SH-SY5Y (cell line): ENCODE measurements around the gene OSBPL3.

ENCODE experiments used
- GATA2 ChIP-seq: IDR thresholded peaks from 2 replicates; pipeline ENCODE4 v1.6.1; 2011; ENCODE audit warnings: mild to moderate bottlenecking, low read depth, low read length
- GATA3 ChIP-seq: IDR thresholded peaks from 2 replicates; pipeline ENCODE4 v1.6.1; 2011; ENCODE audit warnings: low read depth, mild to moderate bottlenecking, low read length, moderate library complexity

The OSBPL3 gene

DNA sequence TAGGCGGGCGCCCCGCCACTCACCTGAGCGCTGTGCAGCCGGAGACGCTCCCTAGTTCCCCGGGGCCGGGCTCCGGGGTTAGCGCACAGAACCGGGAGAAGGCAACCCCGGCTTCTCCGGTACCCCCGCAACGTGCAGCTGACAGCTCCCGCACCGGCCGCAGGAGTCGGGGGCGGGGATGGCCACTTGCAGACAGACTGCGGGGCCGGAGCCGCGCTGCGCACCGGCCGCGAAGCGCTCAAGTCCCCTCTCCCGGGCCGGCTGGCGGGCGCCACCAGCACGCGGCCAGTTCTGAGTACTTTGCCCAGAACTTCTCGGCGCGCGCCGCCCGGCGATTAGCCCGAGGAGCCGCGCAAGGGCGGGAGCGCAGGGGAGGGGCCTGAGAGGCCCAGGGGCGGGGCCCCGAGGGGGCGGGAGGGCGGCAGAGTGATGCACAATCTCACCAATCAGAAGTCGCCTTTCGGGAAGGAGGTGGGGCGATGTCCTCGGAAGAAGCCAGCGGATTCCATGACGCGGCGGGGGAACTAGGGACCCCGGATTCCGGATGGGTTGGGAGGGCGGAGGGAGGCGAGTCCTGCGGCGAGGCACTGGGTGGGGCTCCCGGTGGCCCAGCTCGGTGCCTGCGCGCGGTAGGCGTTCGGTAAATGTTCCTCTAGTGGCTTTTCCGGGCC lies at the start of gene OSBPL3:
OSBPL3 (minus strand) TSS at position 316 of the 671 bp plus-strand sequence. CDS start 87,706 bp downstream, outside the sequence.
- TF ChIP-seq GATA3 (no peak), GATA2 (no peak)

GRCh38 chr7:25029075-25029474 lies 49.1 kb upstream of the OSBPL3 start:
- TF ChIP-seq GATA3 (no peak), GATA2 (no peak)

GRCh38 chr7:25028370-25029021 lies 48.5 kb upstream of the OSBPL3 start:
- TF ChIP-seq GATA2 (no peak), GATA3 (no peak)

- TF ChIP-seq GATA2 (no peak), GATA3 (no peak)
Observed at GRCh38 chr7:25026156-25026555, 46.2 kb upstream of the OSBPL3 start.

DNA sequence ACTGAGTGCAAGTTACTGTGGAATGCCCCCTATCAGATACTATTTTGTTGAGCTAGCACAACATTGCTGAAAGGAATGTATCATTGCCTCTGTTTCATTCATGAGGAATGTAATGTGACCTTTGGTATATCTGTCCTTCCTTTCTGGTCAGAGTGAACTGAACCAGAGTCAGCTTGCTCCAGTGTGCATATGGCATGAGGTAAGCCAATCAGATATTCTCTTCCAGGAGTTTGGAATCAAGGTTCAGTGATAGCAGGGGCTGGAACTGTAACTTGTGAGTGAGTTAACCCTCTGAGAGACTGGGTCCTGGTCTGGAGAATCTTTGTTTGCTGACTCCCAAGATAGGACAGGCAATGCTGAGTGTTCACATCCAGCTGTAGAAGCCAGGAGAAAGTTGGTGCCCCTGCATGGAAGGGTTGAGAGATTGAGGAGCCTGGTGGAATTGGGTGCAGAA lies 45.3 kb upstream of the OSBPL3 start:
- TF ChIP-seq GATA3 (no peak), GATA2 (no peak)

DNA sequence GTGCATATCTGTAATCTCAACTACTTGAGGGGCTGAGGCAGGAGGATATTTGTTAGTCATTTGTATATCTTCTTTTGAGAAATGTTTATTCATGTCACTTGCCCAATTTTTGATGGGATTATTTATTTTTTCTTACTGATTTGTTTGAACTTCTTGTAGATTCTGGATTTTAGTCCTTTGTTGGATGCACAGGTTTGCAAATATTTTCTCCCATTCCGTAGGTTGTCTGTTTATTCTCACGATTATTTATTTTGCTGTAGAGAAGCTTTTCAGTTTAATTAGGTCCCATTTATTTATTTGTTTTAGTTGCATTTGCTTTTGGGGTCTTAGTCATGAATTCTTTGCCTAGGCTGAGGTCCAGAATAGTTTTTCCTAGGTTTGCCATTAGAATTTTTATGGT lies 44.1 kb upstream of the OSBPL3 start:
- TF ChIP-seq GATA2 = no peak
- no peak for TF ChIP-seq GATA3

GRCh38 chr7:25014756-25015155 lies 34.8 kb upstream of the OSBPL3 start:
- no peak for TF ChIP-seq GATA3
- TF ChIP-seq GATA2 = no peak

GRCh38 chr7:25012254-25012653 lies 32.3 kb upstream of the OSBPL3 start:
- TF ChIP-seq GATA3 (no peak), GATA2 (no peak)

DNA sequence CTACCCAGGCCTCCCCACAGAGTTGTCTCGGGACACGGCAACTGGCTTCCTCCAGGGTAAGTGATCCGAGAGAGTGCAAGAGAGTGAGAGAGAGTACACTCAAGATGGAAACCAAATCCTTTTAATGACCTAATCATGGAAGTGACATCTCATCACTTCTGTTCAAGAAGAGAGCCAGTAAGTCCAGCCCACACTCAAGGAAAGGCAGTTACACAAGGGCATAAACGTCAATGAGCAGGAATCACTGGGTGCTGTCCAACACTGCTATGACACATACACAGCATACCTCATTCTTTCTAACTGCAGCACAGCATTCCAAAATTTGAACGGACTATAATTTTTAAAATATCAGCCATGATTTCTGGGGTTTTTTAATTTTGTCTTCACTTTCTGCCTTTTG lies 29.3 kb upstream of the OSBPL3 start:
- TF ChIP-seq GATA2 = no peak
- no peak for TF ChIP-seq GATA3

- TF ChIP-seq GATA2 (no peak), GATA3 (no peak)
Observed at GRCh38 chr7:25007668-25008067, 27.7 kb upstream of the OSBPL3 start.

GRCh38 chr7:25006276-25006675 lies 26.3 kb upstream of the OSBPL3 start:
- no peak for TF ChIP-seq GATA2
- TF ChIP-seq GATA3 = no peak

DNA sequence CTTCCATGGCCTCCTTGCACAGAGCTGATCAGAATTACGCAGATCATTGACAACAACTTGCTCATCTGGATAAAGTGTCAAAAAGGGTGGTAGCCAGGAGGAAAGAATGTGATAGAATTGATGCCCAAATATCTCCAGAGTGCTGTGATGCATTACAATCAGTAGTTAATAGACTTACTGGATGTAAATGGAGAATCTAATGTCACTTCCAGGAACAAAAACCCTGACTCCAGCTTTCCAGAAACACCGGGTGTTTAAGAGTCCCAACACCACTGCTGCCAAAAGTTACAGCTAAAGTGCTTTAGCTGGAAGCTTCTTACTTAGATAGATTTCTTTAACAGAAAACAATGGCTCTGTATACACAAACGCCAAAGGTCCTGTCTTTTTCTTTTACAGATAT lies 25.7 kb upstream of the OSBPL3 start:
- TF ChIP-seq GATA2 (no peak), GATA3 (no peak)

GRCh38 chr7:25002786-25003185 lies 22.8 kb upstream of the OSBPL3 start:
- TF ChIP-seq GATA3 = no peak
- TF ChIP-seq GATA2 = no peak

DNA sequence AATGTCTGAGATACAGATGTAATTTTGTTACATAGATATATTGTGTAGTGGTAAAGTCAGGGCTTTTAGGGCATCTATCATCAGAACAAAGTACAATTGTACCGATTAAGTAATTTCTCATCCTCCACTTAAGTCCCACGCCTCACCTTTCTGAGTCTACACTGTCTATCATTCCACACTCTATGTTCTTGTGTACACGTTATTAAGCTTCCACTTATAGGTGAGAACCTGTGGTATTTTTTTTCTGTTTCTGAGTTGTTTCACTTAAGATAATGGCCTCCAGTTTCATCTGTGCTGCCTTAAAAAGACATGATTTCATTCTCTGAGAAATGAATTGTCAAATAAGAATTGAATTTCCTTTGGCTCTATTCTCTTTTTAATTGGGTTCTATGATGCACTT lies 15.5 kb upstream of the OSBPL3 start:
- TF ChIP-seq GATA2 = no peak
- no peak for TF ChIP-seq GATA3

DNA sequence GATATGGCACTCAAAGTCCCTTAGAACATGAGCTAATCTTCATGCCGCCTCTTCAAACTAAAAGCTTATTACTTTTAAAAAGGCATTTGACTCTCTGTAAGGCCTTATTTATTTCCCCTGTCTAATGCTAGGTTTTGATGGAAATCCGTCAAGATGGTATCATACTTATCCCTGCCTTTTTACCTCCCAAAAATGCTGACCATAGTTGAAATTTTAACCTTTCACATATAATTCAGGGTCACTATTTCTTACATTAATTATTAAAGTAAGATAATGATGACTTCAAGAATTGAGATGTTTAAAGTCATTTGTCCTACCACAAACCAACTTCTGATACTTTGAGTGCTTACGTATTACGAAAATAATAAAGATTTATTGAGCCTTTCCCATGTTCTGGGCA lies 12.3 kb upstream of the OSBPL3 start:
- TF ChIP-seq GATA3 (no peak), GATA2 (no peak)
